GM18526 (cell line): ENCODE data around the gene ATF7IP.

Experiments used
- POLR2A ChIP-seq: IDR thresholded peaks from 3 replicates; pipeline ENCODE4 v1.6.1; 2011; ENCODE audit not compliant: insufficient read length; ENCODE audit errors: extremely low read depth

Gene ATF7IP

DNA sequence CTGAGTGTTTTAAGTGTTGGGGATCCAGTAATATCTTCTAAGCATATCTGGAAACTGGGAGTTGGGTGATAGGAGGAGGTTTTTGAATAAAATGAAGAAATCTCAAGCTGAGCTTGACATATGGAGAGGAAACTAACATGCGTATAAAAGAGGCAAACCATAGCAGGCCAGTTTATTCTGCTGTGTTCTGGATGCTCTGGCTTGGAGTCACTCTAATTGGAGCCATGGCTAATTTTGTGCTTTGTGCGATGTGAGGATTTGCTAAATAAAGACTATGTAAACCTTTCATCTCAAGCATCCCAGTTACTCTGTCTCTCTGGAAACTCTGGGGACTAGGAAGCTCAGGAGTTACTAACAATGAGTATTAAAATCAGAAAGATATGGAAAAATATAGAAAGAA, 66.5 kb downstream of the ATF7IP start:
- TF ChIP-seq POLR2A = no peak

DNA sequence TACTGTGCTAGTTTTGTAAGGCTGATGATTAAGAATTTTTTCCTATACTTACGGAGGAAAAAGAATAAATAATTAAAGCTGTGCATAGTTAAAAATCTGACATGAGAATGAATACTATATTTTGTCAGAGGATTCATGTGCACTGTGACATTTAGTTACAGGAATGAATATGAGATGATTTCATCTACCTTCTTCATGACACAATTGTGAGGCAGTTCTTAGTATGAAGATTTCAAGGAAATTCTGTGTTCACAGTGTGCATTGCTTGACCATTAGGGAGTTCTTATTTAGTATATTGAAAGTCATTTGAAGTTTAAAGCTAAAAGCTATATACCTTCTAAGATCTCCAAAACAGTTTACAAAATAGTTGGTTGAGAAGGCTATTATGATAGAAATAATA, 70.1 kb downstream of the ATF7IP start:
- no peak for TF ChIP-seq POLR2A

DNA sequence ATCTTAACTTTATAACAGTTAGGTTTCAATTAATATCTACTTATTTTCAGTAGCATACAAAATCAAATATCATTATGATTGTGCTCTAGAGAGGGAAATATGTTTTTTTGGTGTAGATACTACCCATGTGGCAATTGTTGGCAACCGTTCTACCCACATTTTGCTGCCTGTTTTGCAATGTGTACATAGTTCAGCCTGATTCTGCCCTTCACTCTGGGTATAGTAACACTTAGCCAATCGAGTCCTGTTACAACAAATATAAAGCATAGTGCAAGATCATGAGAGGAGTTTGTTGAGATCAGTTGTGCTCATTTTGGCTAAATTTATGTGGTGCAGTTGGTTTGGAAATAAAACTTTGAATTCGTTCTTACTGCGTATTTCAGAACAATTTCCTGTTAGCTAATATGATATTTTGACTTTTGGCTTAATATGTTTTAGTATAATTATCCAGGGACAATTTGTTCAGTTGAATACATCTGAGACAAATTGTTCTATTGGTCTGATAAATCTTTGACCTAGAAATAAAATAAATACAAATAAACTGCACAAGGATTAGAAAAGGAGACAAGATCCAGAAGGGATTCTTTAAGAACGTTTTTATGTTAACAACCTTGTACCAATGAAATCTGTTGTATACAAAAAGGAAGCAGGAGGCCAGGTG, 76.9 kb downstream of the ATF7IP start:
- no peak for TF ChIP-seq POLR2A

DNA sequence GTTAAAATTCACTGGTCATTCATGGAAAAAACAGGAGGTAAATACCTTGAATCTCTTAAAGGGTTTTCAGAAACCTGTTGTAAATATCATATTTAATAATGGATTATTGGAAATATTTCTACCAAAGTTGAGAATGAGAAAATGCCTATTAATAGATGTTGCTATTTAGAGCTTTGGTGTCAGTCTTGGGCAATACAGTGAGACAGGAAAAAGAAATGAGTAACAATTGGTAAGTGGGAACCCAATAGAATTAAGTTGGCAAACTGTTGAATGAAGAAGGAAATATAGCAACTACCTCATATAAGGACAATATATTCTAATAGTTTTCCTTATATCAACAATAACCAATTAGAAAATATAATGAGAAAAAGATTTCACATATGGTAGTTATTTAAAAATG, 78.0 kb downstream of the ATF7IP start:
- no peak for TF ChIP-seq POLR2A

- no peak for TF ChIP-seq POLR2A
These were observed 85.0 kb downstream of the ATF7IP start for GRCh38 chr12:14450479-14450878.

DNA sequence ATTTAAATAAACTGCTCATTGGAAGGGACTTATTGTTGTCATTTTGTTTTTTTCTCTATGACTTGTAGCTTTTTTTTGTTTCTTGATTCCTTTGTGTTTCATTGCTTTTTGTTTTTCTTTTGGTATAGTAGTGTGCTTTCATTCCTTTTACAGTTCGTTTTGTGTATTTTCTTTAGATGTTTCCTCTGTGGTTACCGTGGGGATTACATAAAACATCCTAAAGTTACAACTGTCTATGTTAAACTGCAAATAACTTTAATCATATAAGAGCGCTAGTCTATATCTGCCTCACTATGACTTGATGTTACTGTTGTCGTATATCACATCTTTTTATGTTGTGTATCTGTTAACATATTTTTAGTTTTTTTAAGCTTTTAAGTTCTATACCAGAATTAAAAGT, 86.9 kb downstream of the ATF7IP start:
- TF ChIP-seq POLR2A = no peak

- TF ChIP-seq POLR2A = no peak
These were observed 87.4 kb downstream of the ATF7IP start for GRCh38 chr12:14452865-14453264.

DNA sequence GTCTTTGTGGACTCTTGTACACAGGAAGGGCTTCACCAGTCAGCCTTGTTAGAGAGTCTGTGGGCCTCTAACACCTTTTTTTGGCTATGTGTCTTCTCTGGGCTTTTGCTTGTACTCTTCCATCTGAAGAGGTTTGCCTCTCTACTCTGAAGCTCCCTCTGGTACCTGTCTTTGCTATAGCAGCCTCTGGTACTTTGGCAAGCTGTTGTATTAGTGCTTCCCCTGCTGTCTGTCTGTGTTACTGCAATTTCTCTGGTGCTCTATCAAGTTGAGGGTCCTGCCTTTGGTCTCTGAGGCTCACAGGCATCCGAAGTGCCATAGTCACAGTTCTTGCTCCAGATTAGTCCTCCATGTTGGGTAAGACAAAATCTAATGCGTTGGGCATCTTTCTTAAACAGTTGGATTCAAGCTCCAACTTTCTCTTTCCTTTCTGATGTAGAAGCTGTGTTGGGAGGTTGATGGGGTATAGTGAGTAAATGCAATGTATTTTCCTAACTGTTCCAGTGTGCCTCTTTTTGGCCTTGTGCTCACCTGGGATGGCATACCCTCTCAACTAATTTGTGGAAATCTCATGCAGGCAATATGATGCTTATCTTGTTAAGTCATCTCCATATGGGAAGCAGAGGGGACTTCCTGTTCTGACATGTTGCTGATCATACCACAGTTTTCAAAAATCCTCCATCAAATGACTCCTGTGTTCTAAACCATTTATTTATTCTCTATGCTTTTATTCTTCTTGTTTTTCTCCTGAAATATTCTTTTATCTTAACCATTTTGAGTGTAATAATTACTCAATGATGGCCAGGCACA, 88.8 kb downstream of the ATF7IP start:
- TF ChIP-seq POLR2A = no peak

DNA sequence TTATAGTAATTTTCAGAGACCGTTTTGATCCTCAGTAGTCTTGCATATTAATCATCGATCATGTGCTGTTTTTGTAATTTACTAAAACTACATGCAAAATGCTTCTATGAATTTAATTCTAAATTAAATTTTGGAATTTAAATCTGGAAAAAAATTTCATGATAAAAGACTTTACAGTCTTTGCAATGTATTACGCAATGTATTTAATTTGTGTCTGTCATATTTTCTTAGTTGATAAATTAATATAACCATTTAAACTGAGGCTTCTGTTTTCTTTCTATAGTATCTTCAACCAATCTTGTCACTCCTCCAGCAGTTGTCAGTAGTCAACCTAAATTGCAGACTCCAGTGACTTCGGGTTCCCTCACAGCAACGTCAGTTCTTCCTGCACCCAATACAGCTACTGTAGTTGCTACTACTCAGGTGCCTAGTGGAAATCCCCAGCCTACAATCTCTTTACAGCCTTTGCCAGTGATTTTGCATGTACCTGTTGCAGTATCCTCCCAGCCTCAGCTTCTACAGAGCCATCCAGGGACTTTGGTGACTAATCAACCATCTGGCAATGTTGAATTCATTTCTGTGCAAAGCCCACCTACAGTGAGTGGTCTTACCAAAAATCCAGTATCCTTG, 94.8 kb downstream of the ATF7IP start:
- no peak for TF ChIP-seq POLR2A

DNA sequence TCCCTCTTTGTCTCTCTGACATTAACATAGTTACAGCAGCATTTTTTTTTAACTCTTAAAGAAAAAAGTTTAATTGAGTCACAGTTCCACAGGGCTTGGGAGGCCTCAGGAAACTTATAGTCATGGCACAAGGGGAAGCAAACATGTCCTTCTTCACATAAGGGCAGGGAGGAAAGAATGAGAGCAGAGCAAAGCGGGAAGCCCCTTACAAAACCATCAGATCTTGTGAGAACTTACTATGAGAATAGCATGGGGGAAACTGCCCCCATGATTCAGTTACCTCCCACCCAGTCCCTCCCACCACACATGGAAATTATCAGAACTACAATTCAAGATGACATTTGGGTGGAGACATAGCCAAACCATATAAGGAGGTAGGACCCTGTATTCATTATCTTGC, 106.0 kb downstream of the ATF7IP start:
- no peak for TF ChIP-seq POLR2A

GRCh38 chr12:14473707-14474287, 108.3 kb downstream of the ATF7IP start:
- no peak for TF ChIP-seq POLR2A

DNA sequence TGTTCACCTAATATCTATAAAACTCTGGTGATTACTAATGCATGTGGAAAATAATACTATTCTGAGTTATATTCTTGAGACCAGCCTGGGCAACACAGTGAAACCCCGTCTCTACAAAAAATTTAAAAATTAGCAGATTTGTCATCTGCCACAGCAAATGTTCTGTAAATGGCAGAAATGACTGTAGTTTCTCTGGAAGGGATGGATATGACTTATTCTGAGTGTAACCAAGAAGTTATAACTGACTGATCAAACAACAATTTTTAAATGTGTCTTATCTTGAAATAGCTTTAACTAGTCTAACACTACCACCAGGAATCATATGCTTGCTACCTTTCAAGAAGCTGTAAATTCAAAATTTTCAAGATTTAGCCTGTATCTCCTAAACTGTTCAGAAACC, 113.5 kb downstream of the ATF7IP start:
- no peak for TF ChIP-seq POLR2A

GRCh38 chr12:14481201-14481600, 115.7 kb downstream of the ATF7IP start:
- TF ChIP-seq POLR2A = no peak

GRCh38 chr12:14482361-14482760, 116.9 kb downstream of the ATF7IP start:
- TF ChIP-seq POLR2A = no peak

GRCh38 chr12:14482886-14483285, 117.4 kb downstream of the ATF7IP start:
- TF ChIP-seq POLR2A = no peak

DNA sequence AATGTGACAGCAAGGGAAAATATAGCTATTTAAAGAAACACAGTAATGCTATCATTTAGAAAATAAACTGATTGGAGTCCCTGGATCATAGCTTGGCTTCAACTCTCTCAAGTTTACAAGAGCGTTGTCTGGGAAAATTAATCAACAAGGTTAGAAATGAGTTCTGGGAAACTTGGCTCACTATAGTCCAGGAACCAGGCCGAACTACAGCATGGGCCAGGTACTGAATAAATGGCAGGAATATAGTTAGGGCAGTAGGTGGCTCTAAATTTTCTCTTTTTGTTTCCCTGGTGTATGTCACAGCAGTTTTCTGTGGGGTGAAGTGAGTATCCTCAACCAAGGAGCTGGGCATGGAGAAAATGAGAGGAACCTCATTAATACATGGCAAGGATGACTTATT, 129.8 kb downstream of the ATF7IP start:
- TF ChIP-seq POLR2A = no peak
